Adipocyte (in vitro differentiated cells): Measurements from ENCODE around the gene APOA4.

ENCODE experiments used
- DNase-seq: peaks from one replicate; pipeline ENCODE4 v3.0.0-alpha.2; 2015; ENCODE audit warnings: low read depth
- H3K27me3 ChIP-seq: replicated peaks from 2 replicates; pipeline ENCODE4 v1.7.0; 2013; ENCODE audit warnings: mild to moderate bottlenecking, low read length, moderate library complexity; ENCODE audit not compliant: control insufficient read depth, insufficient read depth
- H3K36me3 ChIP-seq: 2 replicates; pipeline ENCODE4 v1.7.0; 2013; ENCODE audit warnings: low read length, mild to moderate bottlenecking, moderate library complexity; ENCODE audit not compliant: control insufficient read depth, insufficient read depth, severe bottlenecking
- H3K4me1 ChIP-seq: 2 replicates; pipeline ENCODE4 v1.7.0; 2013; ENCODE audit warnings: mild to moderate bottlenecking, low read length, moderate library complexity; ENCODE audit not compliant: control insufficient read depth, insufficient read depth
- H3K4me3 ChIP-seq: 2 replicates; pipeline ENCODE4 v1.7.0; 2013; ENCODE audit warnings: mild to moderate bottlenecking, low read length, moderate library complexity
- H3K9ac ChIP-seq: 2 replicates; pipeline ENCODE4 v1.7.0; 2013; ENCODE audit warnings: mild to moderate bottlenecking, low read length, moderate library complexity
- H3K9me3 ChIP-seq: 2 replicates; pipeline ENCODE4 v1.7.0; 2013; ENCODE audit warnings: mild to moderate bottlenecking, low read length, moderate library complexity; ENCODE audit not compliant: control insufficient read depth

The APOA4 gene

GRCh38 chr11:116849060-116849459 lies 26.0 kb upstream of the APOA4 start:
- Histone ChIP-seq H3K4me3 (no peak overlapping the region), H3K4me1 (peaks cover 22% of the 10 kb centered on the region), H3K36me3 (peaks cover 42% of the 10 kb centered on the region), H3K27me3 (no peaks in the 10 kb centered on the region), H3K9ac (no peak overlapping the region), H3K9me3 (no peaks in the 10 kb centered on the region)
- DNase-seq: no peak

- Histone ChIP-seq H3K4me1 (peaks cover 7% of the 10 kb centered on the region), H3K4me3 (no peak overlapping the region), H3K9ac (no peak overlapping the region), H3K27me3 (no peaks in the 10 kb centered on the region), H3K36me3 (peaks cover 52% of the 10 kb centered on the region), H3K9me3 (no peaks in the 10 kb centered on the region)
- no peak for DNase-seq
Observed at GRCh38 chr11:116847612-116848011, 24.5 kb upstream of the APOA4 start.

- Histone ChIP-seq H3K9me3 (no peaks in the 10 kb centered on the region), H3K9ac (no peak overlapping the region), H3K4me1 (peaks cover 6% of the 10 kb centered on the region), H3K36me3 (peaks cover 52% of the 10 kb centered on the region), H3K27me3 (no peaks in the 10 kb centered on the region), H3K4me3 (no peak overlapping the region)
- DNase-seq: no peak
Observed at GRCh38 chr11:116844722-116845121, 21.6 kb upstream of the APOA4 start.

GRCh38 chr11:116843661-116844060 lies 20.6 kb upstream of the APOA4 start:
- peaks cover 8% of the 10 kb centered on the region for H3K4me1 ChIP-seq
- H3K27me3 ChIP-seq: no peaks in the 10 kb centered on the region
- no peaks in the 10 kb centered on the region for H3K9me3 ChIP-seq
- peaks cover 47% of the 10 kb centered on the region for H3K36me3 ChIP-seq
- H3K4me3 ChIP-seq: no peak overlapping the region
- no peak overlapping the region for H3K9ac ChIP-seq
- DNase-seq: no peak

- Histone ChIP-seq H3K4me1 (peaks cover 8% of the 10 kb centered on the region), H3K9me3 (no peaks in the 10 kb centered on the region), H3K9ac (no peak overlapping the region), H3K4me3 (no peak overlapping the region), H3K36me3 (peaks cover 43% of the 10 kb centered on the region), H3K27me3 (no peaks in the 10 kb centered on the region)
- no peak for DNase-seq
Observed at GRCh38 chr11:116842909-116843308, 19.8 kb upstream of the APOA4 start.

- Histone ChIP-seq H3K4me1 (peaks cover 8% of the 10 kb centered on the region), H3K36me3 (peaks cover 36% of the 10 kb centered on the region), H3K27me3 (no peaks in the 10 kb centered on the region), H3K9ac (no peak overlapping the region), H3K4me3 (no peak overlapping the region), H3K9me3 (no peaks in the 10 kb centered on the region)
- DNase-seq: no peak
Observed at GRCh38 chr11:116842117-116842516, 19.0 kb upstream of the APOA4 start.

GRCh38 chr11:116840746-116841296 lies 17.7 kb upstream of the APOA4 start:
- Histone ChIP-seq H3K9me3 (no peaks in the 10 kb centered on the region), H3K4me3 (no peak overlapping the region), H3K36me3 (peaks cover 23% of the 10 kb centered on the region), H3K9ac (no peak overlapping the region), H3K27me3 (no peaks in the 10 kb centered on the region), H3K4me1 (peaks cover 8% of the 10 kb centered on the region)
- DNase-seq: no peak

- no peak overlapping the region for H3K4me3 ChIP-seq
- no peaks in the 10 kb centered on the region for H3K27me3 ChIP-seq
- peak; percentile 20 for DNase-seq
- peaks cover 12% of the 10 kb centered on the region for H3K4me1 ChIP-seq
- peaks cover 17% of the 10 kb centered on the region for H3K36me3 ChIP-seq
- H3K9me3 ChIP-seq: no peaks in the 10 kb centered on the region
- H3K9ac ChIP-seq: no peak overlapping the region
Observed at GRCh38 chr11:116840224-116840745, 17.2 kb upstream of the APOA4 start.

- Histone ChIP-seq H3K9ac (no peak overlapping the region), H3K27me3 (no peaks in the 10 kb centered on the region), H3K4me1 (peaks cover 15% of the 10 kb centered on the region), H3K4me3 (no peak overlapping the region), H3K36me3 (peaks cover 7% of the 10 kb centered on the region), H3K9me3 (no peaks in the 10 kb centered on the region)
- DNase-seq: no peak
Observed at GRCh38 chr11:116838321-116839084, 15.4 kb upstream of the APOA4 start.

- Histone ChIP-seq H3K9me3 (no peaks in the 10 kb centered on the region), H3K36me3 (no peaks in the 10 kb centered on the region), H3K9ac (no peak within 1 kb of the TSS), H3K4me3 (no peak within 1 kb of the TSS), H3K27me3 (peaks cover 3% of the 10 kb centered on the region), H3K4me1 (peaks cover 15% of the 10 kb centered on the region)
- no peak for DNase-seq
Observed at GRCh38 chr11:116837231-116838091, 14.4 kb upstream of the APOA4 start, which contains the start of gene APOA1. TSS of gene APOA1 (minus strand) at chr11:116837622. CDS start at chr11:116837387, 235 bp downstream.

- H3K36me3 ChIP-seq: no peaks in the 10 kb centered on the region
- no peak overlapping the region for H3K9ac ChIP-seq
- H3K27me3 ChIP-seq: peaks cover 3% of the 10 kb centered on the region
- peaks cover 15% of the 10 kb centered on the region for H3K4me1 ChIP-seq
- no peaks in the 10 kb centered on the region for H3K9me3 ChIP-seq
- no peak overlapping the region for H3K4me3 ChIP-seq
- no peak for DNase-seq
Observed at GRCh38 chr11:116836632-116836991, 13.5 kb upstream of the APOA4 start.
